ENCODE results near the gene LRP8. TPM values are rescaled to one million over a fixed set of nuclear protein-coding genes. Genes with fewer than 3 reads are reported as not detected.

LRP8 gene
- total RNA-seq, 6 experiments from 2014 or later = 0.21 to 1.2 (median 0.56) TPM

GRCh38 chr1:53349369-53349835, 21.5 kb upstream of the LRP8 start:
- DNase-seq (peak in 2 of 3 donors; percentile 19 to 23), ATAC-seq (no peak)
- no peak overlapping the region for H3K27ac ChIP-seq
- H3K9me3 ChIP-seq = no peaks in the 10 kb centered on the region
- H3K4me3 ChIP-seq = no peak overlapping the region
- H3K4me1 ChIP-seq = no peaks in the 10 kb centered on the region
- no peaks in the 10 kb centered on the region for H3K27me3 ChIP-seq
- intact Hi-C loops (cut with DNase I) = no loop called here
- no peaks in the 10 kb centered on the region for H3K36me3 ChIP-seq
- WGBS (ENCODE audit: insufficient coverage, low coverage, low lambda C conversion rate, missing lambda C conversion rate) = no CpG with 5 or more reads among the region's 5 CpGs
- no peak for TF ChIP-seq POLR2A (IDR thresholded peaks at IDR 0.05)
- TF ChIP-seq CTCF (IDR thresholded peaks at IDR 0.05) = no peak

GRCh38 chr1:53348486-53349368, 20.9 kb upstream of the LRP8 start:
- 91% methylated on average over 9 of the region's 21 CpGs for WGBS (ENCODE audit: insufficient coverage, low coverage, low lambda C conversion rate, missing lambda C conversion rate)

GRCh38 chr1:53346814-53347176, 18.9 kb upstream of the LRP8 start:
- WGBS (ENCODE audit: insufficient coverage, low coverage, low lambda C conversion rate, missing lambda C conversion rate) = no CpG with 5 or more reads among the region's 3 CpGs
- Histone ChIP-seq H3K27ac (no peak overlapping the region), H3K9me3 (no peaks in the 10 kb centered on the region), H3K4me1 (no peaks in the 10 kb centered on the region), H3K27me3 (no peaks in the 10 kb centered on the region), H3K4me3 (no peak overlapping the region), H3K36me3 (no peaks in the 10 kb centered on the region)
- no peak for TF ChIP-seq POLR2A (IDR thresholded peaks at IDR 0.05)
- TF ChIP-seq CTCF (IDR thresholded peaks at IDR 0.05) = no peak
- intact Hi-C loops (cut with DNase I) = no loop called here
- ATAC-seq (no peak), DNase-seq (peak in 2 of 3 donors; percentile 3 to 21)

More at GRCh38 chr1:53348486-53349368, 20.9 kb upstream of the LRP8 start:
- no peaks in the 10 kb centered on the region for H3K27me3 ChIP-seq
- H3K9me3 ChIP-seq = no peaks in the 10 kb centered on the region
- no peaks in the 10 kb centered on the region for H3K36me3 ChIP-seq
- H3K4me1 ChIP-seq = no peaks in the 10 kb centered on the region
- DNase-seq (peak; percentile 6 to 37 (median 23)), ATAC-seq (no peak)
- TF ChIP-seq POLR2A (IDR thresholded peaks at IDR 0.05) = no peak
- no peak for TF ChIP-seq CTCF (IDR thresholded peaks at IDR 0.05)
- H3K4me3 ChIP-seq = no peak overlapping the region
- no peak overlapping the region for H3K27ac ChIP-seq
- intact Hi-C loops (cut with DNase I) = no loop called here

GRCh38 chr1:53345996-53346813, 18.3 kb upstream of the LRP8 start:
- DNase-seq (peak; percentile 5 to 42 (median 16)), ATAC-seq (no peak)
- Histone ChIP-seq H3K9me3 (no peaks in the 10 kb centered on the region), H3K27ac (no peak overlapping the region), H3K4me1 (no peaks in the 10 kb centered on the region), H3K4me3 (no peak overlapping the region), H3K36me3 (no peaks in the 10 kb centered on the region), H3K27me3 (no peaks in the 10 kb centered on the region)
- TF ChIP-seq CTCF (IDR thresholded peaks at IDR 0.05) (no peak), POLR2A (IDR thresholded peaks at IDR 0.05) (no peak)
- intact Hi-C loops (cut with DNase I) = no loop called here
- 86% methylated on average over 4 of the region's 7 CpGs for WGBS (ENCODE audit: insufficient coverage, low coverage, low lambda C conversion rate, missing lambda C conversion rate)
